K562 (cell line): ENCODE data around the gene BFSP1. TPM values are rescaled to one million over a fixed set of nuclear protein-coding genes. Genes with fewer than 3 reads are reported as not detected.
A peak's percentile ranks its signal among the peaks of the same experiment; 100 is the strongest.

Source experiments
- CHD2 ChIP-seq: IDR thresholded peaks from 2 replicates; pipeline ENCODE4 v1.6.1; 2011; ENCODE audit warnings: low read depth, low read length
- HMGN3 ChIP-seq: IDR thresholded peaks from 2 replicates; pipeline ENCODE4 v1.6.1; 2011; ENCODE audit warnings: borderline replicate concordance, low read depth, mild to moderate bottlenecking, mixed read lengths, low read length; ENCODE audit not compliant: insufficient read length; ENCODE audit errors: extremely low read depth
- KHSRP ChIP-seq: fragments of 450-650 bp; IDR thresholded peaks from 2 replicates; pipeline ENCODE4 v1.6.1; 2017
- MAZ ChIP-seq, 2 experiments: fragments of 450-650 bp in 1 of 2; sonication (generic) in 1 of 2; formaldehyde crosslinking; IDR thresholded peaks in 1 of 2; conservative IDR thresholded peaks in 1 of 2; 2 replicates each; pipeline versions ENCODE4 v1.4.0 to v1.5.0; 2020; ENCODE audit warnings: mild to moderate bottlenecking in 1 of 2, missing genetic modification reagents in 1 of 2
- NCOR1 ChIP-seq: fragments of 450-650 bp; IDR thresholded peaks from 2 replicates; pipeline ENCODE4 v1.6.1; 2016; ENCODE audit warnings: mild to moderate bottlenecking, moderate library complexity
- PML ChIP-seq: IDR thresholded peaks from 2 replicates; pipeline ENCODE4 v1.6.1; 2012; ENCODE audit warnings: low read length, inconsistent platforms
- RAD51 ChIP-seq: fragments of 450-650 bp; IDR thresholded peaks from 2 replicates; pipeline ENCODE4 v1.7.1; 2016; ENCODE audit warnings: low read depth, mild to moderate bottlenecking, borderline replicate concordance
- RBM15 ChIP-seq: fragments of 200-400 bp; formaldehyde crosslinking; IDR thresholded peaks from 2 replicates; pipeline ENCODE4 v1.6.1; 2018; ENCODE audit warnings: mild to moderate bottlenecking, low read length, moderate library complexity; ENCODE audit not compliant: insufficient read depth
- RBM39 ChIP-seq: fragments of 200-400 bp; formaldehyde crosslinking; optimal IDR thresholded peaks from 2 replicates; pipeline ENCODE3; 2018; ENCODE audit warnings: low read depth, low read length
- RHOXF2B ChIP-seq: fragments of 250-450 bp; sonication (Bioruptor Pico); conservative IDR thresholded peaks from 2 replicates; pipeline ENCODE4 v1.5.1; 2021
- RUNX1 ChIP-seq: sonication (generic); IDR thresholded peaks from 2 replicates; pipeline ENCODE4 v1.6.1; 2016; ENCODE audit warnings: antibody characterized with exemption, low read depth
- SETDB1 ChIP-seq: IDR thresholded peaks from one replicate; pipeline ENCODE4 v1.6.1; 2012; ENCODE audit warnings: low read length, control low read depth, inconsistent platforms
- TAF15 ChIP-seq: fragments of 200-400 bp; formaldehyde crosslinking; IDR thresholded peaks from 2 replicates; pipeline ENCODE4 v1.6.1; 2017; ENCODE audit warnings: mild to moderate bottlenecking, low read depth, low read length, moderate library complexity
- TAF7 ChIP-seq: fragments of 450-650 bp; IDR thresholded peaks from 2 replicates; pipeline ENCODE4 v1.6.1; 2016; ENCODE audit warnings: missing genetic modification characterization, missing compliant biosample characterization
- ZKSCAN1 ChIP-seq: fragments of 150-350 bp; IDR thresholded peaks from 2 replicates; pipeline ENCODE4 v1.6.1; 2016; ENCODE audit warnings: low read depth, low read length
- ZNF280B ChIP-seq: fragments of 250-450 bp; sonication (Bioruptor Pico); IDR thresholded peaks from 2 replicates; pipeline ENCODE4 v1.5.1; 2021; ENCODE audit warnings: mild to moderate bottlenecking
- polyA plus RNA-seq, 8 experiments: library from polyadenylated mRNA; depleted of rRNA in 4 of 8; stranded (reverse) in 5 of 8; unstranded in 3 of 8; fragments of >200 nt; fragmentation: Nextera tagmentation in 2 of 8; fragmentation: Illumina TruSeq in 1 of 8; extraction: Ambion mirVana in 2 of 8; extraction: Trizol in 1 of 8; gene quantifications; 2 replicates each; pipeline versions ENCODE4 v1.2.1 to v1.2.3, GENCODE V29; 2011 to 2014; ENCODE audit warnings: inconsistent platforms in 1 of 8, missing spikeins in 1 of 8
- total RNA-seq, 7 experiments: library from RNA; depleted of rRNA in 6 of 7; stranded (reverse); fragments of >200 nt in 6 of 7; fragmentation: Illumina TruSeq in 2 of 7; extraction: Trizol in 2 of 7; gene quantifications; 2 replicates each; pipeline versions ENCODE4 v1.2.1 to v1.2.3, GENCODE V29; 2011 to 2021; ENCODE audit warnings: low replicate concordance in 1 of 7
- TF ChIP-seq, protein P1 (sequence below): fragments of 250-450 bp; sonication (Bioruptor Pico); IDR thresholded peaks from 2 replicates; pipeline ENCODE4 v1.6.1; 2021; ENCODE audit warnings: mild to moderate bottlenecking
- TF ChIP-seq, protein P2 (sequence below): fragments of 250-450 bp; sonication (Bioruptor Pico); IDR thresholded peaks from 2 replicates; pipeline ENCODE4 v1.4.0; 2020; ENCODE audit warnings: mild to moderate bottlenecking, moderate library complexity

Gene BFSP1
- total and polyA plus RNA-seq, 9 of the 15 experiments (the other 6 are each of a cell fraction or from before 2014, with no cell fraction given): 0.09 to 0.86 (median 0.40) TPM

DNA sequence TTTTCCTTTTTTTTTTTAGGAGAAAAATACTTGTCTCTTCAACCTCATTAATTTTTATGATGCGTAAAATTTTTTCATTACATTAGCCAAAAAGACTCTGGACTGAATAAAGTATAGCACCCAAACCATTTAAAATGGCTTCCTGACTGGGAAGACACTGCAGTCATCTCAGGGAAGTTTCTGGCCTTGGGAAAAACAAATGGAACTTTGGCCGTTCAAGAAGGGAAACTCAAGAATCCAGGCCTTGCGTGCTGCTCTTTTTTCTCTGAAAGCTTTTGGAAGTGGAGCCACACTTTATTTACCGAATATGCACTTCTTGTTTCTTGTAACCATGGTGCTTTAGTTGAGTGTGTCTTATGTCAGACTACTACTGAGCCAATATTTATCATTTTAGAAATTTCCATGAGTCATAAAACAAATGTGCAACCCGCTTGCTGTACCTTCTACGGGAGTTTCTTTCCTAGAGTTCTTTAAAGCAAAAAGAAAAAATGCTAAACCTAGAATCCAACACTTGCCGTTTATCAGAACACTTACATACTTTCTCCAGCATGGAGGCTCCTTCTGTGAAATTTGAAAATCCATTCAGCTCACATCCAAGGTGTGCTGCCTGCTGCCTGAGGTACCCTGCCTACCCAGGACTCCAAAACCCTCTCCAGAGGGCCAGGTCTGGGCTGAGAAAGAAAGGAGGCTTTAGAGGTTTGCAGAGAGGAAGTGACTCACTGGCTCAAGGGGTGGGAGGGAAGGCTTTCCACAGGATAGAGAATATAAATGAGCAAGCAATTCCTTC, 27.2 kb upstream of the BFSP1 start (continued):
- TF ChIP-seq RHOXF2B (no peak), KHSRP (no peak), RAD51 (no peak), PML (no peak), ZKSCAN1 (no peak), RBM15 (no peak), ZNF280B (no peak), SETDB1 (no peak), RUNX1 (no peak), MAZ (CRISPR knock-in tag; conservative IDR thresholded peaks at IDR 0.05 in 1 of 2, IDR thresholded peaks at IDR 0.05 in 1 of 2) (0 out of 4 replicates have a peak, but pooled peaks of 1 of the 2 experiments have one; percentile 20), TAF15 (no peak), TAF7 (tag) (no peak), RBM39 (no peak), NCOR1 (no peak), HMGN3 (no peak), CHD2 (no peak)
- TF ChIP-seq, protein P1, sequence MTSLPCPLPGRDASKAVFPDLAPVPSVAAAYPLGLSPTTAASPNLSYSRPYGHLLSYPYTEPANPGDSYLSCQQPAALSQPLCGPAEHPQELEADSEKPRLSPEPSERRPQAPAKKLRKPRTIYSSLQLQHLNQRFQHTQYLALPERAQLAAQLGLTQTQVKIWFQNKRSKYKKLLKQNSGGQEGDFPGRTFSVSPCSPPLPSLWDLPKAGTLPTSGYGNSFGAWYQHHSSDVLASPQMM: no peak
- TF ChIP-seq, protein P2, sequence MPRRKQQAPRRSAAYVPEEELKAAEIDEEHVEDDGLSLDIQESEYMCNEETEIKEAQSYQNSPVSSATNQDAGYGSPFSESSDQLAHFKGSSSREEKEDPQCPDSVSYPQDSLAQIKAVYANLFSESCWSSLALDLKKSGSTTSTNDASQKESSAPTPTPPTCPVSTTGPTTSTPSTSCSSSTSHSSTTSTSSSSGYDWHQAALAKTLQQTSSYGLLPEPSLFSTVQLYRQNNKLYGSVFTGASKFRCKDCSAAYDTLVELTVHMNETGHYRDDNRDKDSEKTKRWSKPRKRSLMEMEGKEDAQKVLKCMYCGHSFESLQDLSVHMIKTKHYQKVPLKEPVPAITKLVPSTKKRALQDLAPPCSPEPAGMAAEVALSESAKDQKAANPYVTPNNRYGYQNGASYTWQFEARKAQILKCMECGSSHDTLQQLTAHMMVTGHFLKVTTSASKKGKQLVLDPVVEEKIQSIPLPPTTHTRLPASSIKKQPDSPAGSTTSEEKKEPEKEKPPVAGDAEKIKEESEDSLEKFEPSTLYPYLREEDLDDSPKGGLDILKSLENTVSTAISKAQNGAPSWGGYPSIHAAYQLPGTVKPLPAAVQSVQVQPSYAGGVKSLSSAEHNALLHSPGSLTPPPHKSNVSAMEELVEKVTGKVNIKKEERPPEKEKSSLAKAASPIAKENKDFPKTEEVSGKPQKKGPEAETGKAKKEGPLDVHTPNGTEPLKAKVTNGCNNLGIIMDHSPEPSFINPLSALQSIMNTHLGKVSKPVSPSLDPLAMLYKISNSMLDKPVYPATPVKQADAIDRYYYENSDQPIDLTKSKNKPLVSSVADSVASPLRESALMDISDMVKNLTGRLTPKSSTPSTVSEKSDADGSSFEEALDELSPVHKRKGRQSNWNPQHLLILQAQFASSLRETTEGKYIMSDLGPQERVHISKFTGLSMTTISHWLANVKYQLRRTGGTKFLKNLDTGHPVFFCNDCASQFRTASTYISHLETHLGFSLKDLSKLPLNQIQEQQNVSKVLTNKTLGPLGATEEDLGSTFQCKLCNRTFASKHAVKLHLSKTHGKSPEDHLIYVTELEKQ (CRISPR knock-in tag): no peak
